Activated T-cell treated with anti-CD3 and anti-CD28 coated beads for 1 hour (primary cell): ENCODE results near the gene ATP8A2.

Experiments
- DNase-seq: peaks from one replicate; pipeline ENCODE4 v3.0.0-alpha.2; 2020; ENCODE audit warnings: low read depth

ATP8A2 gene

GRCh38 chr13:25732111-25732865 lies 360.5 kb downstream of the ATP8A2 start:
- no peak for DNase-seq

GRCh38 chr13:25733001-25733491 lies 361.3 kb downstream of the ATP8A2 start:
- no peak for DNase-seq

GRCh38 chr13:25733696-25734435 lies 362.1 kb downstream of the ATP8A2 start:
- DNase-seq: no peak

- no peak for DNase-seq
These were observed 366.8 kb downstream of the ATP8A2 start for GRCh38 chr13:25738342-25739196.

GRCh38 chr13:25739376-25739775 lies 367.6 kb downstream of the ATP8A2 start:
- DNase-seq: no peak

- no peak for DNase-seq
These were observed 370.0 kb downstream of the ATP8A2 start for GRCh38 chr13:25741796-25742195.

GRCh38 chr13:25742220-25742619 lies 370.4 kb downstream of the ATP8A2 start:
- no peak for DNase-seq

GRCh38 chr13:25743421-25743820 lies 371.6 kb downstream of the ATP8A2 start:
- DNase-seq: no peak

- DNase-seq: no peak
These were observed 372.4 kb downstream of the ATP8A2 start for GRCh38 chr13:25744178-25744577.

- no peak for DNase-seq
These were observed 374.4 kb downstream of the ATP8A2 start for GRCh38 chr13:25746131-25746530.

- DNase-seq: no peak
These were observed 381.3 kb downstream of the ATP8A2 start for GRCh38 chr13:25752957-25753551.

GRCh38 chr13:25753976-25754375 lies 382.2 kb downstream of the ATP8A2 start:
- no peak for DNase-seq

GRCh38 chr13:25756251-25756650 lies 384.5 kb downstream of the ATP8A2 start:
- DNase-seq: no peak

- no peak for DNase-seq
These were observed 385.1 kb downstream of the ATP8A2 start for GRCh38 chr13:25756912-25757311.

GRCh38 chr13:25761041-25761440 lies 389.3 kb downstream of the ATP8A2 start:
- no peak for DNase-seq

- DNase-seq: no peak
These were observed 390.5 kb downstream of the ATP8A2 start for GRCh38 chr13:25762281-25762680.

- no peak for DNase-seq
These were observed 391.1 kb downstream of the ATP8A2 start for GRCh38 chr13:25762795-25763377.

- DNase-seq: no peak
These were observed 392.6 kb downstream of the ATP8A2 start for GRCh38 chr13:25764378-25764777.

GRCh38 chr13:25765266-25765665 lies 393.5 kb downstream of the ATP8A2 start:
- no peak for DNase-seq

GRCh38 chr13:25766576-25766975 lies 394.8 kb downstream of the ATP8A2 start:
- no peak for DNase-seq

- no peak for DNase-seq
These were observed 395.2 kb downstream of the ATP8A2 start for GRCh38 chr13:25766991-25767390.

GRCh38 chr13:25768376-25768775 lies 396.6 kb downstream of the ATP8A2 start:
- no peak for DNase-seq
